PC-9 (cell line): ENCODE measurements around the gene YPEL1. TPM values are rescaled to one million over a fixed set of nuclear protein-coding genes. Genes with fewer than 3 reads are reported as not detected.
"Not testable (repeated sequence)": the region's sequence is repeated elsewhere in the genome, so short reads cannot be mapped to it uniquely, and the experiment has no call there.

Experiments
- BruUV-seq: library from RNA; stranded (reverse); fragments of 400-500 nt; replicated peaks from 2 replicates; lab custom pipeline; 2021; lab: Mats Ljungman, UMichigan
- CTCF ChIA-PET: fragments of 300-600 bp; sonication (Branson Sonifier 250); formaldehyde crosslinking; loops from one replicate; lab custom pipeline; 2022; ENCODE audit warnings: antibody characterized with exemption; lab: Charles Lee
- POLR2A ChIA-PET: fragments of 300-600 bp; sonication (Branson Sonifier 250); formaldehyde crosslinking; loops from one replicate; lab custom pipeline; 2022; ENCODE audit warnings: antibody characterized with exemption; ENCODE audit not compliant: unreplicated experiment; lab: Charles Lee
- DNase-seq, 2 experiments: peaks; one replicate each; pipeline versions ENCODE4 v3.0.0 to v3.0.0-alpha.2; 2015 to 2022; ENCODE audit warnings: mixed read lengths in 1 of 2
- H2AFZ ChIP-seq: fragments of 200-600 bp; sonication (generic); 2 replicates; pipeline ENCODE4 v1.8.1; 2017; ENCODE audit warnings: antibody characterized with exemption
- H3F3A ChIP-seq: fragments of 200-600 bp; sonication (generic); 2 replicates; pipeline ENCODE4 v1.8.1; 2017; ENCODE audit warnings: antibody characterized with exemption, mild to moderate bottlenecking, low read depth; ENCODE audit not compliant: insufficient read depth
- H3K27ac ChIP-seq: fragments of 200-600 bp; sonication (generic); 2 replicates; pipeline ENCODE4 v1.6.1; 2016; ENCODE audit warnings: mixed run types
- H3K27me3 ChIP-seq: fragments of 200-600 bp; sonication (generic); 2 replicates; pipeline ENCODE4 v1.6.1; 2016; ENCODE audit warnings: low read depth, mixed run types; ENCODE audit not compliant: insufficient read depth
- H3K36me3 ChIP-seq: fragments of 200-600 bp; sonication (generic); 2 replicates; pipeline ENCODE4 v1.6.1; 2016; ENCODE audit warnings: low read depth, mixed run types
- H3K4me1 ChIP-seq: fragments of 200-600 bp; sonication (generic); replicated peaks from 2 replicates; pipeline ENCODE4 v1.6.1; 2016; ENCODE audit warnings: mixed run types; ENCODE audit not compliant: insufficient read depth
- H3K4me2 ChIP-seq: fragments of 200-600 bp; sonication (generic); 2 replicates; pipeline ENCODE4 v1.6.1; 2017; ENCODE audit warnings: mixed run types
- H3K4me3 ChIP-seq: fragments of 200-600 bp; sonication (generic); 2 replicates; pipeline ENCODE4 v1.6.1; 2016; ENCODE audit warnings: mixed run types
- H3K79me2 ChIP-seq: fragments of 200-600 bp; sonication (generic); 2 replicates; pipeline ENCODE4 v1.6.1; 2017; ENCODE audit warnings: low read depth, mixed run types
- H3K9me2 ChIP-seq: fragments of 200-600 bp; sonication (generic); 2 replicates; pipeline ENCODE4 v1.8.1; 2017; ENCODE audit warnings: mild to moderate bottlenecking; ENCODE audit not compliant: insufficient read depth
- H3K9me3 ChIP-seq: fragments of 200-600 bp; sonication (generic); 2 replicates; pipeline ENCODE4 v1.8.1; 2016; ENCODE audit warnings: low read depth; ENCODE audit not compliant: insufficient read depth
- H4K20me1 ChIP-seq: fragments of 200-600 bp; sonication (generic); 2 replicates; pipeline ENCODE4 v1.8.1; 2017; ENCODE audit not compliant: insufficient read depth
- EZH2 ChIP-seq: fragments of 200-600 bp; sonication (generic); IDR thresholded peaks from 2 replicates; pipeline ENCODE4 v1.8.0; 2017; ENCODE audit warnings: antibody characterized with exemption, low read depth
- intact Hi-C: fragments of 100-400 bp; cut with micrococcal nuclease; formaldehyde crosslinking; loops from one replicate; pipeline ENCODE4 v1.10.0; 2022; ENCODE audit not compliant: unreplicated experiment
- total RNA-seq: library from RNA; stranded (reverse); gene quantifications from 2 replicates; pipeline ENCODE4 v1.2.3, GENCODE V29; 2021
- TF ChIP-seq, protein P1 (sequence below): fragments of 200-600 bp; sonication (generic); conservative IDR thresholded peaks from 2 replicates; pipeline ENCODE4 v1.6.1; 2017; ENCODE audit warnings: mixed run types, antibody characterized with exemption, mild to moderate bottlenecking, moderate library complexity

Gene YPEL1
- total RNA-seq, 1 experiment from 2014 or later, result 5.2 TPM

DNA sequence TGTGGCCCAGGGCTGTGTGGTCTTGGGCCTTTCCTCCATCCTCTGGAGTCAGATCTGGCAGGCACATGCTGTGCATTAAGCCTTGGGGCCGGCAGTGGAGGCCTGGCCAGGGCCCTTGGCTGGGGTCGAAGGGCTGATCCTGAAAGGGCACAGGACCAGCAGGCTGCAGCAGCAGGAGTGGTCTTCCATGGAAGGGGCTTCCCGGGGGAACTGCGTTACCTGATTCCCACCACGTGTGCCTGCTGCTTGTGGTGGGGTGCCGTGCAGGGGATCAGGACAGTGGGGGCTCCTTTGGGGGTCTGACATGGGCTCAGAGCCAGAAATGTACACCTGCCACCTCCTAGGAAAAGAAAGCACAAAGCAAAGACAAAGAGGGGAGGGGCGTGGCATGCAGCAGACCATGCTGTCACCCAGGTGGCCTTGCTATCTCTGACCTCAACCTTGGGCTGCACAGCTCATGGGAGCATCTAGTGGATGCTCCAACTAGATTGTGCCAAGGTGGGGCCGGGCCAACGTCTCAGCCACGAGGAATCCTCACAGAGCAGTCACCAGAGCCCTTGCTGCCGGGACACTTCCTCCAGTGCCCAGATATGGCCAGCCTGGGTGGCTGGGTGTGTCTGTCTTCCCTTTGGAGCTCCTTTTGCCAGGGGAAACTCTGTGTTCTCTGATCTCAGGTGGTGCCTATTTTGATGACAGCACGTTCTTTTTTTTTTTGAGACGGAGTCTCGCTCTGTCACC lies 17.9 kb upstream of the YPEL1 start:
- CTCF ChIA-PET, result interaction anchor here (0.6 kb wide), 1 partner anchor 132 kb away, joined by 3 read pairs; no protein-coding TSS in a partner anchor

DNA sequence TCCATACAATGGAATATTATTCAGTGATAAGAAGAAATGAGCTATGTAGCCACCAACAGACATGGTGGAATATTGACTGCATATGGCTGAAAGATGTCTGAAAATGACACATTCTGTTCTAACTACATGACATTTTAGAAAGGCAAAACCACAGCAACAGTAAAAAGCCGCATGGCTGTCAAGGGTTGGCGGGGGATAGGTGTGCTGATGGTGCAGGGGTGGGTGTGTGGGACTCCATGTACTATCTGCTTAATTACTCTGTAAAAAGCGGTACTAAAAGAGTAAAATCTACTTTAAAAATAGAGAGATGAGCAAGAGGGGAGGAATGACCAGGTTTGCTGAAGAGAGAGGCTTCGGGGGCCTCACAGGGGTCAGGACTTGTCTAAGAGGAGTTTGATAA lies 16.7 kb upstream of the YPEL1 start:
- Histone ChIP-seq H3F3A (no peaks in the 10 kb centered on the region), H3K4me3 (no peak overlapping the region), H3K27me3 (no peaks in the 10 kb centered on the region), H2AFZ (no peak overlapping the region), H3K27ac (no peak overlapping the region), H3K9me3 (no peaks in the 10 kb centered on the region), H3K4me1 (no peaks in the 10 kb centered on the region; the same call in 1 of the 2 replicates), H3K79me2 (no peaks in the 10 kb centered on the region), H4K20me1 (no peaks in the 10 kb centered on the region), H3K36me3 (no peaks in the 10 kb centered on the region), H3K4me2 (no peak overlapping the region), H3K9me2 (no peaks in the 10 kb centered on the region)
- intact Hi-C loops, result no loop called here
- no peak for TF ChIP-seq EZH2
- TF ChIP-seq, protein P1, sequence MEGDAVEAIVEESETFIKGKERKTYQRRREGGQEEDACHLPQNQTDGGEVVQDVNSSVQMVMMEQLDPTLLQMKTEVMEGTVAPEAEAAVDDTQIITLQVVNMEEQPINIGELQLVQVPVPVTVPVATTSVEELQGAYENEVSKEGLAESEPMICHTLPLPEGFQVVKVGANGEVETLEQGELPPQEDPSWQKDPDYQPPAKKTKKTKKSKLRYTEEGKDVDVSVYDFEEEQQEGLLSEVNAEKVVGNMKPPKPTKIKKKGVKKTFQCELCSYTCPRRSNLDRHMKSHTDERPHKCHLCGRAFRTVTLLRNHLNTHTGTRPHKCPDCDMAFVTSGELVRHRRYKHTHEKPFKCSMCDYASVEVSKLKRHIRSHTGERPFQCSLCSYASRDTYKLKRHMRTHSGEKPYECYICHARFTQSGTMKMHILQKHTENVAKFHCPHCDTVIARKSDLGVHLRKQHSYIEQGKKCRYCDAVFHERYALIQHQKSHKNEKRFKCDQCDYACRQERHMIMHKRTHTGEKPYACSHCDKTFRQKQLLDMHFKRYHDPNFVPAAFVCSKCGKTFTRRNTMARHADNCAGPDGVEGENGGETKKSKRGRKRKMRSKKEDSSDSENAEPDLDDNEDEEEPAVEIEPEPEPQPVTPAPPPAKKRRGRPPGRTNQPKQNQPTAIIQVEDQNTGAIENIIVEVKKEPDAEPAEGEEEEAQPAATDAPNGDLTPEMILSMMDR, result no peak
- no TSS peak for BruUV-seq
- ChIA-PET CTCF (no interaction called here), POLR2A (no interaction called here)
- no peak for DNase-seq

More for the DNA sequence above, 17.9 kb upstream of the YPEL1 start:
- Histone ChIP-seq H3K4me2 (no peak overlapping the region), H3K36me3 (no peaks in the 10 kb centered on the region), H3K9me3 (no peaks in the 10 kb centered on the region), H3K27ac (no peak overlapping the region), H2AFZ (no peak overlapping the region), H3K27me3 (no peaks in the 10 kb centered on the region), H3K4me1 (no peaks in the 10 kb centered on the region; the same call in 1 of the 2 replicates), H3K79me2 (no peaks in the 10 kb centered on the region), H4K20me1 (no peaks in the 10 kb centered on the region), H3F3A (no peaks in the 10 kb centered on the region), H3K9me2 (no peaks in the 10 kb centered on the region), H3K4me3 (no peak overlapping the region)
- BruUV-seq, result no TSS peak
- intact Hi-C loops, result no loop called here
- DNase-seq, result no peak
- POLR2A ChIA-PET, result interaction anchor here (0.6 to 0.7 kb wide), 2 partner anchors 27 to 260 kb away, joined by 8 to 9 read pairs; no protein-coding TSS in a partner anchor
- TF ChIP-seq, protein P1, result no peak
- no peak for TF ChIP-seq EZH2

DNA sequence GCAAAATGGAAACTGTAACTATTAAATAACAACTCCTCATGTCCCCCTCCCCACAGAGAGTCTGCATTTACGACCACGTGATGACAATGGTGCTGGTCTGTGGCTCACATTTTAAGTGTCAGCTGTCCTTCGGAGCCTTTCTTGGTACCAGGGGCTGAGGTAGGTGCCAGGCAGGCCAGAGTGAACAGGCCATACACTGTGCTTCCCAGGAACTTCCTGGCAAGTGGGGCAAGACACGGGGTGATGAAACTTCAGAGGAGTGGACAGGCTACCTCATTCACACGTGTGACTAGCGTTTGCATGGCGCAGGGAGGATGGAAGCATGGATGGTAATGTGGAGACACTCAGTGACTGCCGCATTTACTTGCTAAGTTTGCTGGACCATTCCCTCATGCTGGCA lies 10.4 kb upstream of the YPEL1 start:
- intact Hi-C loops, result no loop called here
- TF ChIP-seq, protein P1, result no peak
- TF ChIP-seq EZH2, result no peak
- no peaks in the 10 kb centered on the region for H3K9me2 ChIP-seq
- POLR2A ChIA-PET, result no interaction called here
- no peaks in the 10 kb centered on the region for H4K20me1 ChIP-seq
- H3K4me2 ChIP-seq, result no peak overlapping the region
- H3K36me3 ChIP-seq, result no peaks in the 10 kb centered on the region
- CTCF ChIA-PET, result no interaction called here
- H2AFZ ChIP-seq, result no peak overlapping the region
- no peaks in the 10 kb centered on the region for H3K9me3 ChIP-seq
- no peaks in the 10 kb centered on the region for H3K4me1 ChIP-seq
- no peak overlapping the region for H3K27ac ChIP-seq
- BruUV-seq, result no TSS peak
- no peak for DNase-seq
- H3K79me2 ChIP-seq, result no peaks in the 10 kb centered on the region
- H3F3A ChIP-seq, result no peaks in the 10 kb centered on the region
- no peak overlapping the region for H3K4me3 ChIP-seq
- H3K27me3 ChIP-seq, result no peaks in the 10 kb centered on the region

DNA sequence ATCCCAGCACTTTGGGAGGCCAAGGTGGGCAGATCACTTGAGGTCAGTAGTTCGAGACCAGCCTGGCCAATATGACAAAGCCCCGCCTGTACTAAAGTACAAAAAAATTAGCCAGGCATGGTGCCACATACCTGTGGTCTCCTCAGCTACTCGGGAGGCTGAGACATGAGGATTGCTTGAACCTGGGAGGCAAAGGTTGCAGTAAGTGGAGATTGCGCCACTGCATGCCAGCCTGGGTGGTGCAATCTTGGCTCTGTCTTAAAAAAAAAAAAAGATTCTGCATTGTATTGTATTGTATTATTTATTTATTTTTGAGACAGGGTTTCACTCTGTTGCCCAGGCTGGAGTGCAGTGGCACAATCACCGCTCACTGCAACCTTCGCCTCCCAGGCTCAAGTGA lies 9.3 kb upstream of the YPEL1 start:
- H3K4me3 ChIP-seq, CTCF ChIA-PET, H3K36me3 ChIP-seq, BruUV-seq, H3F3A ChIP-seq, H3K27ac ChIP-seq, POLR2A ChIA-PET, H3K9me2 ChIP-seq, H3K79me2 ChIP-seq, intact Hi-C loops, H3K27me3 ChIP-seq, H3K4me2 ChIP-seq, H3K9me3 ChIP-seq, H3K4me1 ChIP-seq, DNase-seq, H4K20me1 ChIP-seq, H2AFZ ChIP-seq: not testable (repeated sequence)
